Adrenal gland (tissue), 12 donors: ENCODE data around the gene PHACTR2. TPM values are rescaled to one million over a fixed set of nuclear protein-coding genes. Genes with fewer than 3 reads are reported as not detected.
A peak's percentile ranks its signal among the peaks of the same experiment; 100 is the strongest.

ENCODE experiments used
- DNase-seq, 7 donors: peaks; one replicate each; pipeline ENCODE4 v3.0.0-alpha.2; 2019 to 2020
- H3K27ac ChIP-seq, 5 donors: fragments of 200-600 bp; sonication (generic) in 4 of 5; 1 replicate in 3 of 5; 2 replicates in 2 of 5; pipeline versions ENCODE4 v1.5.1 to v1.8.0; 2016 to 2020; ENCODE audit warnings: mild to moderate bottlenecking in 1 of 5
- H3K27me3 ChIP-seq: fragments of 200-600 bp; 2 replicates; pipeline ENCODE4 v1.8.0; 2021
- H3K36me3 ChIP-seq, 2 donors: fragments of 200-600 bp; replicated peaks in 1 of 2; 1 replicate in 1 of 2; 2 replicates in 1 of 2; pipeline versions ENCODE4 v1.5.1 to v1.8.0; 2018 to 2022
- H3K4me1 ChIP-seq, 2 donors: fragments of 200-600 bp; replicated peaks in 1 of 2; 1 replicate in 1 of 2; 2 replicates in 1 of 2; pipeline versions ENCODE4 v1.5.1 to v1.8.0; 2018 to 2021
- H3K4me3 ChIP-seq, 4 donors: fragments of 200-600 bp; sonication (generic) in 3 of 4; one replicate each; pipeline ENCODE4 v1.5.1; 2016 to 2018
- H3K9me3 ChIP-seq, 3 donors: fragments of 200-600 bp; sonication (generic) in 1 of 3; replicated peaks in 1 of 3; 1 replicate in 2 of 3; 2 replicates in 1 of 3; pipeline versions ENCODE4 v1.5.1 to v1.8.0; 2016 to 2021
- POLR2A ChIP-seq, 2 donors: fragments of 450-650 bp; IDR thresholded peaks; one replicate each; pipeline ENCODE4 v1.6.1; 2017; ENCODE audit warnings: antibody characterized with exemption in 2 of 2, mild to moderate bottlenecking in 2 of 2, moderate library complexity in 1 of 2
- WGBS, 4 donors: extraction: QIAGEN DNeasy Blood & Tissue Kit in 2 of 4; methylation state at CpG; one replicate each; pipeline versions ENCODE4 v1.1.5 to v1.1.7; 2013 to 2017; 5-methylcytosine and 5-hydroxymethylcytosine counted together
- intact Hi-C, 2 donors: fragments of 100-400 bp; cut with DNase I; formaldehyde crosslinking; loops; one replicate each; pipeline versions ENCODE4 v1.14.1 to v1.15.0; 2022 to 2023
- polyA plus RNA-seq, 3 donors: library from polyadenylated mRNA; stranded (reverse); fragments of 200-250 nt in 2 of 3; fragments of 350-450 nt in 1 of 3; fragmentation: Illumina TruSeq in 1 of 3; extraction: RNeasy Lipid Tissue Mini Kit (QIAGEN cat#74804) in 1 of 3; gene quantifications; one replicate each; pipeline ENCODE4 v1.2.3, GENCODE V29; 2013 to 2014
- total RNA-seq, 9 donors: library from RNA; depleted of rRNA in 4 of 9; stranded (reverse); fragments of >200 nt in 4 of 9; fragments of 120-200 nt in 1 of 9; fragmentation: NEBNext Ultra II Directional in 1 of 9; extraction: Animal tissue kit (Norgen Biotek cat#: 25700) in 1 of 9; gene quantifications; one replicate each; pipeline versions ENCODE4 v1.1.0 to v1.2.4, GENCODE V29; 2013 to 2023
- TF ChIP-seq, protein P1 (sequence below), 6 experiments: fragments of 450-650 bp in 4 of 6; fragments of 200-600 bp in 2 of 6; sonication (generic) in 1 of 6; IDR thresholded peaks; 1 replicate in 5 of 6; 2 replicates in 1 of 6; pipeline versions ENCODE4 v1.5.1 to v1.8.0; 2016 to 2021; ENCODE audit warnings: antibody characterized with exemption in 6 of 6, mild to moderate bottlenecking in 2 of 6, moderate library complexity in 1 of 6
- donor health status: healthy with polysubstance abuse.
- donor health status: Bipolar disorder and iron deficiency.
- donor health status: DM: yes; HTN: yes; CAD: no.
- donor health status: DM: no; HTN: no; CAD: no.
- donor health status: DM: no; HTN: no; CAD: no.
- donor health status: DM: yes; HTN: yes; CAD: no.

Gene PHACTR2
- total and polyA plus RNA-seq, 12 donors, result 12.1 to 315 (median 227) TPM

DNA sequence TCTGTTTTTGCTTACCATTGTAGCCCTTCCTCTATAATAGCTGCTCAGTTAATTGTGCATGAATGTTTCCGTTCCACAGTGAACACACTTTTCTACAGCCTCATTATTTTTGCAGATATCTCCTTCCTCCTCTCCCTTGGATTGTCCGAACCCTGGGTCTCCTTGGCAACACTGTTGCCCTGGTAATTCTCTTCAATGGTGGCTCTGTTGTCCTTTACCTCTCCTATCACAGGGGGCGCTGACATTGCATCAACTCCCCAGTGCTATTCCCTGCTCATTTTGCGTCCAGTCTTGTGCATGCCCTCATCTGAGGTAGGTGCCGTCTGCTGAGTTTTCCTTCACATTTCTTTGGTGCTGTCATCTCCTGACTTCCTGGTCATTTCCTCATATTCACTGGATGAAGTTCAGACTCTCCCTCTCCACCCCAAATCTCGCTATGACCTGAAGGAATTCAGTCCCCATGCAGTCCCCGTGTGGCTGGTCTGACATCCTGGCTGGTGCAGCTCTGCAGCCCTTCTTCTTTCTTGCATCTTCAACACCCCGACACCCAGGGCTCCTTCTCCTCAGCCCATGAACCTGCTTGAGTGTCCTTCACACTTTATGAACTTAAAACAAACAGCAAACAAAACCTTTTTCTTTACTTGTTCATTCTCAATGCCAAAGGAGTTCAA is 21.1 kb downstream of the PHACTR2 start:
- 86 to 94% (median 90%) methylated on average over 8 of the region's 8 CpGs for whole genome bisulfite sequencing, 4 donors
- intact Hi-C loops, result no loop called here
- no peak for TF ChIP-seq POLR2A (IDR thresholded peaks at IDR 0.05)
- TF ChIP-seq, protein P1, sequence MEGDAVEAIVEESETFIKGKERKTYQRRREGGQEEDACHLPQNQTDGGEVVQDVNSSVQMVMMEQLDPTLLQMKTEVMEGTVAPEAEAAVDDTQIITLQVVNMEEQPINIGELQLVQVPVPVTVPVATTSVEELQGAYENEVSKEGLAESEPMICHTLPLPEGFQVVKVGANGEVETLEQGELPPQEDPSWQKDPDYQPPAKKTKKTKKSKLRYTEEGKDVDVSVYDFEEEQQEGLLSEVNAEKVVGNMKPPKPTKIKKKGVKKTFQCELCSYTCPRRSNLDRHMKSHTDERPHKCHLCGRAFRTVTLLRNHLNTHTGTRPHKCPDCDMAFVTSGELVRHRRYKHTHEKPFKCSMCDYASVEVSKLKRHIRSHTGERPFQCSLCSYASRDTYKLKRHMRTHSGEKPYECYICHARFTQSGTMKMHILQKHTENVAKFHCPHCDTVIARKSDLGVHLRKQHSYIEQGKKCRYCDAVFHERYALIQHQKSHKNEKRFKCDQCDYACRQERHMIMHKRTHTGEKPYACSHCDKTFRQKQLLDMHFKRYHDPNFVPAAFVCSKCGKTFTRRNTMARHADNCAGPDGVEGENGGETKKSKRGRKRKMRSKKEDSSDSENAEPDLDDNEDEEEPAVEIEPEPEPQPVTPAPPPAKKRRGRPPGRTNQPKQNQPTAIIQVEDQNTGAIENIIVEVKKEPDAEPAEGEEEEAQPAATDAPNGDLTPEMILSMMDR (IDR thresholded peaks at IDR 0.05), result no peak
- H3K9me3 ChIP-seq, result no peaks in the 10 kb centered on the region
- H3K4me3 ChIP-seq, result no peak overlapping the region
- peak overlapping the region in 1 of 5 donors; percentile 11 for H3K27ac ChIP-seq
- H3K36me3 ChIP-seq, result no peaks in the 10 kb centered on the region
- DNase-seq, result no peak
- H3K27me3 ChIP-seq, result no peaks in the 10 kb centered on the region
- H3K4me1 ChIP-seq, result peaks cover 62 to 72% of the 10 kb centered on the region in 2 donors

DNA sequence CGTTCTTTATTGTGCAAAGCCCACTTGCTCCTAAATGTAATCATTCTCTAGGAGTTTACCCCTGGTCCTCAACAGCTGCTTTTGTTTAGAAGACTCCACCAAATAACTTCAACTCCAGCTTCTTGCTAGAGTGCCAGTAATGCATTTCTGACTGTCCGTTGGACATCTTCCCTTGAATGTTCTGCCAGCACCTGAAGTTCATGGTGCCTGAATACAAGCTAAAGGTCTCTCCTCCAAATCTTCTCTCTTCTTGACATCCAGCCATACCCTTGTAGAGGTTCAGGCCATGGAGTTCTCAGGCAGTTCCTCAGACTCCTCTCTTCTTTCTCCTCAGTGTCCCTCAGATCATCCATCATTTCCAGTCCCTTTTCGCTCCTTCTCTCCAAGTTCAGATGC is 21.7 kb downstream of the PHACTR2 start:
- H3K4me1 ChIP-seq, result peaks cover 60 to 69% of the 10 kb centered on the region in 2 donors

DNA sequence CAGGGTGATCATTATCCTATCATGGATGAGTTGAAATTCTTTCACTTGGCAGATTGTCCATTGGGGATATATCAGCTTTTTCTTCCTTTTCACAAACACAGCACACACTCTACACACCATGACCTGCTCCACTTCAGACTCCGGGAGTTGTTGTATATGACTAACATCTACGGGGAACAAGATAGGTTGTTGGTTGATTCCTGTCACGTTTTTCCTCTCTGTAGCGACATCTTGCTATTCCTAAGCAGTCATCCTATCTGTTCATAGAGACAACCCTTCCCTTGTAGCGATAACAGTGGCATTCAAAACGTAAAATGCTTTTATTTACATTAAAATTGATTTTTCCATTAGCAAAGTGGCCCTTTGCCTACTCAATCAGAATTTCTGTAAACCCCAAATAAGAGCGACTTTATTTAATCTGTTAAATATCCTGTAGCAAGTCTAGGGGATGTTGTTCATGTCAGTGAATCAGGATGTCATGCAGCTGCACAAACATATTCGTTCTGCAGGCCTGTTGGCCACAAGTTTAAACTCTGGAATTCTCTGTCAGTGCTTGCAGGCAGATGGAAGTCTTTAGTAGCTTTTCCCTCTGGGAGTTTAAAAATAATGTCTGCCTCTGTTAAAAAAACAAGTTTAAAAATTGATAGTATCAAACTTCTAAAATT is 23.1 kb downstream of the PHACTR2 start:
- peaks cover 48 to 55% of the 10 kb centered on the region in 2 donors for H3K4me1 ChIP-seq

More for the DNA sequence above, 21.7 kb downstream of the PHACTR2 start:
- no peaks in the 10 kb centered on the region for H3K9me3 ChIP-seq
- TF ChIP-seq POLR2A (IDR thresholded peaks at IDR 0.05), result no peak
- TF ChIP-seq, protein P1 (IDR thresholded peaks at IDR 0.05), result no peak
- DNase-seq, result no peak
- H3K27me3 ChIP-seq, result no peaks in the 10 kb centered on the region
- H3K27ac ChIP-seq, result no peak overlapping the region
- H3K36me3 ChIP-seq, result no peaks in the 10 kb centered on the region
- H3K4me3 ChIP-seq, result no peak overlapping the region
- intact Hi-C loops, result no loop called here
- WGBS, 4 donors, result 64 to 77% (median 70%) methylated on average over 3 of the region's 3 CpGs

More for the DNA sequence above, 23.1 kb downstream of the PHACTR2 start:
- H3K27ac ChIP-seq, result peak overlapping the region; percentile 17 to 79 (median 54)
- WGBS, 4 donors, result 63 to 71% (median 66%) methylated on average over 8 of the region's 8 CpGs
- TF ChIP-seq, protein P1 (IDR thresholded peaks at IDR 0.05), result no peak
- TF ChIP-seq POLR2A (IDR thresholded peaks at IDR 0.05), result no peak
- H3K4me3 ChIP-seq, result no peak overlapping the region
- H3K36me3 ChIP-seq, result no peaks in the 10 kb centered on the region
- H3K27me3 ChIP-seq, result no peaks in the 10 kb centered on the region
- DNase-seq, result no peak
- H3K9me3 ChIP-seq, result no peaks in the 10 kb centered on the region
- intact Hi-C loops, result no loop called here
